ENCODE measurements around the gene HOXB1. TPM values are rescaled to one million over a fixed set of nuclear protein-coding genes. Genes with fewer than 3 reads are reported as not detected.

The HOXB1 gene
- polyA plus RNA-seq, 1 donor (not counting 4 experiments of a cell fraction or from before 2014, with no cell fraction given) = not detected

DNA sequence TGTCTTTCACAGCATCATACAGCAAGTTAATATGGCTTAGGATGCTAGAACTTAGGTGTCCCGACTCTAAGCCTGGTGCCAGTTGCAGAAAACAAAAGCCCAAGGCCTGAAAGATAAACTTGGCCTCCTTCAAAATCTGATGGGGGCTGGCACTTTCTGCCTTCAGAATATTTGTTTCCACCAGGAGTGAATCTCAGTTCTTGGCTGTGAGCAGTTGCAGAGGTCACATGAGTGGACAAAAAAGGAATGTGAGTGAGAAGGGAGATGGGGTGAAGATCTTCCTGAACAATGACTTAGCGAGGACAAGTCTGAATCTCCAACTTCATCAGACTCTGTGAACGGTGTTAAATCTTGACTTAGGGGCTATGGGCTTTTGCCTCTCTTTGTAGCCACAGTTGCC lies 46.6 kb downstream of the HOXB1 start:
- TF ChIP-seq, protein P1, sequence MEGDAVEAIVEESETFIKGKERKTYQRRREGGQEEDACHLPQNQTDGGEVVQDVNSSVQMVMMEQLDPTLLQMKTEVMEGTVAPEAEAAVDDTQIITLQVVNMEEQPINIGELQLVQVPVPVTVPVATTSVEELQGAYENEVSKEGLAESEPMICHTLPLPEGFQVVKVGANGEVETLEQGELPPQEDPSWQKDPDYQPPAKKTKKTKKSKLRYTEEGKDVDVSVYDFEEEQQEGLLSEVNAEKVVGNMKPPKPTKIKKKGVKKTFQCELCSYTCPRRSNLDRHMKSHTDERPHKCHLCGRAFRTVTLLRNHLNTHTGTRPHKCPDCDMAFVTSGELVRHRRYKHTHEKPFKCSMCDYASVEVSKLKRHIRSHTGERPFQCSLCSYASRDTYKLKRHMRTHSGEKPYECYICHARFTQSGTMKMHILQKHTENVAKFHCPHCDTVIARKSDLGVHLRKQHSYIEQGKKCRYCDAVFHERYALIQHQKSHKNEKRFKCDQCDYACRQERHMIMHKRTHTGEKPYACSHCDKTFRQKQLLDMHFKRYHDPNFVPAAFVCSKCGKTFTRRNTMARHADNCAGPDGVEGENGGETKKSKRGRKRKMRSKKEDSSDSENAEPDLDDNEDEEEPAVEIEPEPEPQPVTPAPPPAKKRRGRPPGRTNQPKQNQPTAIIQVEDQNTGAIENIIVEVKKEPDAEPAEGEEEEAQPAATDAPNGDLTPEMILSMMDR (optimal IDR thresholded peaks at IDR 0.05 in 1 of 3, IDR thresholded peaks at IDR 0.05 in 1 of 3, conservative IDR thresholded peaks at IDR 0.05 in 1 of 3; ENCODE audit: extremely low read depth in 1 of 3, insufficient read depth in 2 of 3, low read length in 3 of 3) = no peak
- TF ChIP-seq EZH2 (IDR thresholded peaks at IDR 0.05; ENCODE audit: low read length) = no peak
- no peaks in the 10 kb centered on the region for H3K36me3 ChIP-seq (ENCODE audit: control insufficient read depth in 2 of 2, extremely low read depth in 1 of 2, insufficient read depth in 2 of 2, low read length in 2 of 2)
- peak overlapping the region; percentile 80 for H3K4me2 ChIP-seq (ENCODE audit: control insufficient read depth, extremely low read depth, insufficient read depth, low read depth, low read length)
- H3K27ac ChIP-seq (ENCODE audit: control insufficient read depth, insufficient read depth, low read length) = peak overlapping the region; percentile 94
- peak overlapping the region in 2 of 3 experiments; percentile 47 to 57 for H3K4me3 ChIP-seq (ENCODE audit: control insufficient read depth in 2 of 3, extremely low read depth in 1 of 3, insufficient read depth in 2 of 3, low read depth in 1 of 3, low read length in 3 of 3)
- no peaks in the 10 kb centered on the region for H3K27me3 ChIP-seq (ENCODE audit: control insufficient read depth, extremely low read depth, insufficient read depth, low read length)
- FAIRE-seq = peak; percentile 60
- H4K20me1 ChIP-seq (ENCODE audit: control insufficient read depth, extremely low read depth, insufficient read depth, low read length) = no peaks in the 10 kb centered on the region
- H3K9ac ChIP-seq (ENCODE audit: control insufficient read depth, extremely low read depth, insufficient read depth, low read length) = peak overlapping the region; percentile 69
- H2AFZ ChIP-seq (ENCODE audit: control insufficient read depth, low read length) = no peak overlapping the region
- peaks cover 69% of the 10 kb centered on the region for H3K4me1 ChIP-seq (ENCODE audit: control insufficient read depth, extremely low read depth, insufficient read depth, low read length)
- H3K79me2 ChIP-seq (ENCODE audit: control insufficient read depth, insufficient read depth, low read length) = no peaks in the 10 kb centered on the region
- no peaks in the 10 kb centered on the region for H3K9me3 ChIP-seq (ENCODE audit: control insufficient read depth, low read depth, low read length)
- no peak for DNase-seq (ENCODE audit: low read depth, low spot score)
- dilution Hi-C loops (cut with MboI; ENCODE audit: extremely low pct_ligation_motif_present, low sequenced_read_pairs) = no loop called here
- no peaks in the 10 kb centered on the region for H3K9me1 ChIP-seq (ENCODE audit: control insufficient read depth, extremely low read depth, insufficient read depth, low read length)

DNA sequence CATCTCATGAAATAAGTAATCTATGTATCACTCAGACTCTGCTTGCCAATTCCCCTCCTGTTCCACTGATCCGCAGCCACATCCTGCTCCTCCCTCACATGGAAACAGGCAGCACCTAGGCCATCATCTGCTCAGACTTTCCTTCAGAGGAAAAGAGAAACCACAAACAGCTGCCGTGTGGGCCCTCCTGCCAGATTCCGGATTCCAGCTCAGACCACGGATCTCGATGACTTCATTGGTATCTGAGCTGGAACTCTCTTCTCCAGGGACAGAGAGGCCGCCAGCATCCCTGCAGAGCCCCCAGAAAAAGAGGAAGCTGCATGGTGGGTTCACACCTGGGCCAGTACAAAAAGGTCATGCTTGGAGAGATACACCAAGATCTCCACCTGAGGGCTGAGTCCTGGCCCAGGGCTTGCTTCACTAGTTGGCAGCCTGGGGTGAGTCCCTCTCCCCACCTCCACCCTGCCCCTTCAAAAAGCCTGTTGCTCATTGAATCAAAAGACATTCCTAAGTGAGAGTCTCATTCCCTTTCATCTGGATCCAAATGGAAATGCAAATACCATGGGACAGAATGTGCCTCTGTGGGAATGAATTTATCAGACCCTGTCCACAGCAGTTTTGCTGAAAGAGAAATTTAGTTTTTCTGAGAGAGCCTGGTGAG lies 47.2 kb downstream of the HOXB1 start:
- H3K9ac ChIP-seq (ENCODE audit: control insufficient read depth, extremely low read depth, insufficient read depth, low read length) = peak overlapping the region; percentile 69
- H3K4me2 ChIP-seq (ENCODE audit: control insufficient read depth, extremely low read depth, insufficient read depth, low read depth, low read length) = peak overlapping the region; percentile 80

More for the DNA sequence above, 47.2 kb downstream of the HOXB1 start:
- dilution Hi-C loops (cut with MboI; ENCODE audit: extremely low pct_ligation_motif_present, low sequenced_read_pairs) = no loop called here
- H3K27me3 ChIP-seq (ENCODE audit: control insufficient read depth, extremely low read depth, insufficient read depth, low read length) = no peaks in the 10 kb centered on the region
- H3K4me1 ChIP-seq (ENCODE audit: control insufficient read depth, extremely low read depth, insufficient read depth, low read length) = peaks cover 67% of the 10 kb centered on the region
- H3K4me3 ChIP-seq (ENCODE audit: control insufficient read depth in 2 of 3, extremely low read depth in 1 of 3, insufficient read depth in 2 of 3, low read depth in 1 of 3, low read length in 3 of 3) = peak overlapping the region in 2 of 3 experiments; percentile 47 to 57
- H3K79me2 ChIP-seq (ENCODE audit: control insufficient read depth, insufficient read depth, low read length) = no peaks in the 10 kb centered on the region
- no peaks in the 10 kb centered on the region for H3K9me1 ChIP-seq (ENCODE audit: control insufficient read depth, extremely low read depth, insufficient read depth, low read length)
- FAIRE-seq = peak; percentile 95
- H3K36me3 ChIP-seq (ENCODE audit: control insufficient read depth in 2 of 2, extremely low read depth in 1 of 2, insufficient read depth in 2 of 2, low read length in 2 of 2) = no peaks in the 10 kb centered on the region
- peak; percentile 92 for DNase-seq (ENCODE audit: low read depth, low spot score)
- H3K9me3 ChIP-seq (ENCODE audit: control insufficient read depth, low read depth, low read length) = no peaks in the 10 kb centered on the region
- TF ChIP-seq, protein P1 (optimal IDR thresholded peaks at IDR 0.05 in 1 of 3, IDR thresholded peaks at IDR 0.05 in 1 of 3, conservative IDR thresholded peaks at IDR 0.05 in 1 of 3; ENCODE audit: extremely low read depth in 1 of 3, insufficient read depth in 2 of 3, low read length in 3 of 3) = no peak
- no peak for TF ChIP-seq EZH2 (IDR thresholded peaks at IDR 0.05; ENCODE audit: low read length)
- peak overlapping the region; percentile 26 for H2AFZ ChIP-seq (ENCODE audit: control insufficient read depth, low read length)
- peak overlapping the region; percentile 94 for H3K27ac ChIP-seq (ENCODE audit: control insufficient read depth, insufficient read depth, low read length)
- no peaks in the 10 kb centered on the region for H4K20me1 ChIP-seq (ENCODE audit: control insufficient read depth, extremely low read depth, insufficient read depth, low read length)

Measured in keratinocyte (primary cell).